Measurements from ENCODE around the gene CCDC40. TPM values are rescaled to one million over a fixed set of nuclear protein-coding genes. Genes with fewer than 3 reads are reported as not detected.

CCDC40 gene
- total RNA-seq, 1 donor from 2014 or later = 4.4 TPM

- Histone ChIP-seq H3K4me3 (ENCODE audit: low read depth, low read length) (no peak overlapping the region), H3K27me3 (ENCODE audit: control insufficient read depth, insufficient read depth, low read length) (no peaks in the 10 kb centered on the region), H3K36me3 (ENCODE audit: control insufficient read depth, insufficient read depth, low read length) (no peaks in the 10 kb centered on the region)
- no peak for DNase-seq (ENCODE audit: low read depth)
- no peak for TF ChIP-seq CTCF (IDR thresholded peaks at IDR 0.05; ENCODE audit: insufficient read depth, low read length, poor library complexity, severe bottlenecking)
Observed at GRCh38 chr17:80117491-80118401, 81.3 kb downstream of the CCDC40 start.

GRCh38 chr17:80118601-80119270 lies 82.3 kb downstream of the CCDC40 start:
- H3K27me3 ChIP-seq (ENCODE audit: control insufficient read depth, insufficient read depth, low read length) = no peaks in the 10 kb centered on the region
- no peak for DNase-seq (ENCODE audit: low read depth)
- H3K4me3 ChIP-seq (ENCODE audit: low read depth, low read length) = no peak overlapping the region
- no peak for TF ChIP-seq CTCF (IDR thresholded peaks at IDR 0.05; ENCODE audit: insufficient read depth, low read length, poor library complexity, severe bottlenecking)
- H3K36me3 ChIP-seq (ENCODE audit: control insufficient read depth, insufficient read depth, low read length) = no peaks in the 10 kb centered on the region

GRCh38 chr17:80119271-80119791 lies 82.9 kb downstream of the CCDC40 start:
- TF ChIP-seq CTCF (IDR thresholded peaks at IDR 0.05; ENCODE audit: insufficient read depth, low read length, poor library complexity, severe bottlenecking) = no peak
- no peak for DNase-seq (ENCODE audit: low read depth)
- Histone ChIP-seq H3K36me3 (ENCODE audit: control insufficient read depth, insufficient read depth, low read length) (no peaks in the 10 kb centered on the region), H3K4me3 (ENCODE audit: low read depth, low read length) (no peak overlapping the region), H3K27me3 (ENCODE audit: control insufficient read depth, insufficient read depth, low read length) (no peaks in the 10 kb centered on the region)

GRCh38 chr17:80119839-80120238 lies 83.4 kb downstream of the CCDC40 start:
- no peak overlapping the region for H3K4me3 ChIP-seq (ENCODE audit: low read depth, low read length)
- no peaks in the 10 kb centered on the region for H3K27me3 ChIP-seq (ENCODE audit: control insufficient read depth, insufficient read depth, low read length)
- no peaks in the 10 kb centered on the region for H3K36me3 ChIP-seq (ENCODE audit: control insufficient read depth, insufficient read depth, low read length)
- no peak for DNase-seq (ENCODE audit: low read depth)
- TF ChIP-seq CTCF (IDR thresholded peaks at IDR 0.05; ENCODE audit: insufficient read depth, low read length, poor library complexity, severe bottlenecking) = no peak

GRCh38 chr17:80122026-80122575 lies 85.7 kb downstream of the CCDC40 start:
- DNase-seq (ENCODE audit: low read depth) = no peak
- H3K27me3 ChIP-seq (ENCODE audit: control insufficient read depth, insufficient read depth, low read length) = no peaks in the 10 kb centered on the region
- no peak for TF ChIP-seq CTCF (IDR thresholded peaks at IDR 0.05; ENCODE audit: insufficient read depth, low read length, poor library complexity, severe bottlenecking)
- H3K4me3 ChIP-seq (ENCODE audit: low read depth, low read length) = no peak overlapping the region
- H3K36me3 ChIP-seq (ENCODE audit: control insufficient read depth, insufficient read depth, low read length) = no peaks in the 10 kb centered on the region
